Measurements from ENCODE around the gene MAD2L2. TPM values are rescaled to one million over a fixed set of nuclear protein-coding genes. Genes with fewer than 3 reads are reported as not detected.

The MAD2L2 gene
- total RNA-seq, 1 experiment from 2014 or later = 283 TPM

GRCh38 chr1:11671544-11672286 is 9.2 kb downstream of the MAD2L2 start:
- no peaks in the 10 kb centered on the region for H3K4me1 ChIP-seq (ENCODE audit: insufficient read depth, low read length)
- H2BK12ac ChIP-seq (ENCODE audit: insufficient read length, low read depth, low read length) = no peak overlapping the region
- Mint-ChIP-seq H3K27me3 (ENCODE audit: low read depth) (peaks cover 1% of the 10 kb centered on the region; the same call in 1 of the 2 replicates), H3K4me1 (no peaks in the 10 kb centered on the region), H3K4me3 (no peak overlapping the region), H3K9me3 (no peaks in the 10 kb centered on the region), H3K36me3 (ENCODE audit: insufficient read depth in 1 of 3, low read depth in 3 of 3) (peaks cover 41 to 84% (median 72%) of the 10 kb centered on the region in 3 experiments), H3K27ac (no peak overlapping the region; a peak in 1 of 7 replicates)
- no peaks in the 10 kb centered on the region for H3K23me2 ChIP-seq (ENCODE audit: insufficient read length, low read depth, low read length, poor library complexity, severe bottlenecking)
- H3K27ac ChIP-seq (ENCODE audit: insufficient read length, low read depth, low read length) = no peak overlapping the region
- H2BK15ac ChIP-seq (ENCODE audit: low read depth, low read length) = no peak overlapping the region
- no peak overlapping the region for H3K14ac ChIP-seq (ENCODE audit: insufficient read depth, low read length)
- no peak for DNase-seq
- no peak overlapping the region for H3T11ph ChIP-seq (ENCODE audit: low read length)
- H3K23ac ChIP-seq (ENCODE audit: insufficient read length, low read depth, low read length) = no peak overlapping the region
- no peaks in the 10 kb centered on the region for H3K79me1 ChIP-seq (ENCODE audit: insufficient read depth, low read depth, low read length, poor library complexity, severe bottlenecking)
- no peak overlapping the region for H4K91ac ChIP-seq (ENCODE audit: insufficient read length, low read depth, low read length)
- H3K9ac ChIP-seq (ENCODE audit: extremely low read depth, insufficient read length, low read length) = no peak overlapping the region
- no peak overlapping the region for H4K5ac ChIP-seq (ENCODE audit: insufficient read length, low read depth, low read length)
- H4K20me1 ChIP-seq (ENCODE audit: control insufficient read depth, insufficient read depth, insufficient read length) = no peaks in the 10 kb centered on the region
- TF ChIP-seq CTCF (conservative IDR thresholded peaks at IDR 0.05) = no peak
- no peak overlapping the region for H3K18ac ChIP-seq (ENCODE audit: insufficient read length, low read depth, low read length)
- no CpG with 5 or more reads among the region's 14 CpGs for WGBS (ENCODE audit: extremely low coverage, insufficient read length, low lambda C conversion rate)
- H3K4me2 ChIP-seq (ENCODE audit: insufficient read depth, insufficient read length, low read length) = no peak overlapping the region
- no peak overlapping the region for H2BK5ac ChIP-seq (ENCODE audit: insufficient read length, low read length)
- no peak overlapping the region for H3K56ac ChIP-seq (ENCODE audit: insufficient read length, low read depth, low read length)
- no peaks in the 10 kb centered on the region for H3K27me3 ChIP-seq (ENCODE audit: insufficient read depth, low read length)
- no peak overlapping the region for H2BK120ac ChIP-seq (ENCODE audit: low read depth, low read length, poor library complexity, severe bottlenecking)
- H3K9me3 ChIP-seq (ENCODE audit: control insufficient read depth, low read depth, low read length) = no peaks in the 10 kb centered on the region
- H4K8ac ChIP-seq (replicated peaks; ENCODE audit: insufficient read length, low read depth, low read length) = no peak overlapping the region
- H3K79me2 ChIP-seq (ENCODE audit: insufficient read depth, low read length) = no peaks in the 10 kb centered on the region
- H2AFZ ChIP-seq (ENCODE audit: low read length) = no peak overlapping the region
- no peak overlapping the region for H2AK5ac ChIP-seq (ENCODE audit: insufficient read length, low read length)
- no peak overlapping the region for H3K4ac ChIP-seq (ENCODE audit: low read depth, low read length)
- H2BK20ac ChIP-seq (ENCODE audit: low read depth, low read length, poor library complexity, severe bottlenecking) = no peak overlapping the region

All from H9 (cell line).